GM13977 (cell line): ENCODE data around the gene CDADC1.

Experiments
- DNase-seq: peaks from one replicate; pipeline ENCODE4 v3.0.0; 2012; ENCODE audit warnings: low spot score
- CTCF ChIP-seq: IDR thresholded peaks from 2 replicates; pipeline ENCODE4 v1.5.1; 2012; ENCODE audit warnings: mild to moderate bottlenecking, control low read depth; ENCODE audit not compliant: insufficient read depth; ENCODE audit errors: extremely low read depth, missing control alignments
- in situ Hi-C: fragments of 300-500 bp; cut with MboI; formaldehyde crosslinking; loops from one replicate; pipeline ENCODE4 v1.12.0; 2022; ENCODE audit warnings: low sequenced_read_pairs, low pct_unique_long_range_greater_than_20kb, mixed read lengths, inconsistent platforms; ENCODE audit not compliant: unreplicated experiment

Gene CDADC1

GRCh38 chr13:49248622-49249002, 887 bp downstream of the CDADC1 start:
- no peak for TF ChIP-seq CTCF
- in situ Hi-C loops, result no loop called here
- DNase-seq, result no peak

- no peak for DNase-seq
- no peak for TF ChIP-seq CTCF
- in situ Hi-C loops, result no loop called here
Observed at GRCh38 chr13:49251326-49251725, 3.6 kb downstream of the CDADC1 start.

- TF ChIP-seq CTCF, result no peak
- DNase-seq, result no peak
Observed at GRCh38 chr13:49253310-49253709, 5.6 kb downstream of the CDADC1 start.

GRCh38 chr13:49254007-49254406, 6.3 kb downstream of the CDADC1 start:
- in situ Hi-C loops, result no loop called here
- DNase-seq, result no peak
- TF ChIP-seq CTCF, result no peak

More at GRCh38 chr13:49253310-49253709, 5.6 kb downstream of the CDADC1 start:
- in situ Hi-C loops, result no loop called here

- TF ChIP-seq CTCF, result no peak
- in situ Hi-C loops, result no loop called here
- DNase-seq, result no peak
Observed at GRCh38 chr13:49256841-49257240, 9.1 kb downstream of the CDADC1 start.

GRCh38 chr13:49258089-49258796, 10.5 kb downstream of the CDADC1 start:
- no peak for TF ChIP-seq CTCF
- in situ Hi-C loops, result no loop called here
- DNase-seq, result no peak
